ENCODE data around the gene IQUB.
"Not testable (repeated sequence)": the region's sequence is repeated elsewhere in the genome, so short reads cannot be mapped to it uniquely, and the experiment has no call there.

IQUB gene

DNA sequence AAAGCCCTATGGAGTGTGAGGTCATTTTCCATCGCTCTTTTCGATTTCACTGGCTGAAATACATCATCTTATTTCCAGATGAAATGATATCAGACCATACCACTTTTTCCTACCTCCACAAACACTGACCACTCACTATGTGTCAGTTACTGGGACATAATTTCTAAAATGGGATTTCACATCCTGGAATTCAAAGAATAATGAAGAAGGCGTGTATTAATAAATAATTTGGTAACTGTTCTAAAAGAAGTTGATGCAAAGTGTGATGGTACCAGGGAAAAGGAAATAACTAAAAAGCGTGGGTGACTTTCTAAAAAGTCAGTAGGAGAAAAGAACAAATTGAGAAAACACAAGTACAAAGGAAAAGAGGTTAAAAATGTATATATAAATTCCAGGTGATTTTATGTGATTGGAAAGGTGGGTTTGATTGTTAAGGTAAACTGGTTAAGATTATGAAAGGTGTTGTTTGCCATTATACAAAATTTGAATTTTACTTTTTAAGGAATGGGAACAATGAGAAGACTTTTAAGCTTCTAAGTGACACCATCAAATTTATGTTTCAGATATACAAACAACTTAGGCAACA, 24.0 kb upstream of the IQUB start:
- DNase-seq (ENCODE audit: insufficient read length, low spot score), result no peak
- no peak for FAIRE-seq
- TF ChIP-seq CTCF (IDR thresholded peaks at IDR 0.05; ENCODE audit: insufficient read depth, missing control alignments), result no peak

DNA sequence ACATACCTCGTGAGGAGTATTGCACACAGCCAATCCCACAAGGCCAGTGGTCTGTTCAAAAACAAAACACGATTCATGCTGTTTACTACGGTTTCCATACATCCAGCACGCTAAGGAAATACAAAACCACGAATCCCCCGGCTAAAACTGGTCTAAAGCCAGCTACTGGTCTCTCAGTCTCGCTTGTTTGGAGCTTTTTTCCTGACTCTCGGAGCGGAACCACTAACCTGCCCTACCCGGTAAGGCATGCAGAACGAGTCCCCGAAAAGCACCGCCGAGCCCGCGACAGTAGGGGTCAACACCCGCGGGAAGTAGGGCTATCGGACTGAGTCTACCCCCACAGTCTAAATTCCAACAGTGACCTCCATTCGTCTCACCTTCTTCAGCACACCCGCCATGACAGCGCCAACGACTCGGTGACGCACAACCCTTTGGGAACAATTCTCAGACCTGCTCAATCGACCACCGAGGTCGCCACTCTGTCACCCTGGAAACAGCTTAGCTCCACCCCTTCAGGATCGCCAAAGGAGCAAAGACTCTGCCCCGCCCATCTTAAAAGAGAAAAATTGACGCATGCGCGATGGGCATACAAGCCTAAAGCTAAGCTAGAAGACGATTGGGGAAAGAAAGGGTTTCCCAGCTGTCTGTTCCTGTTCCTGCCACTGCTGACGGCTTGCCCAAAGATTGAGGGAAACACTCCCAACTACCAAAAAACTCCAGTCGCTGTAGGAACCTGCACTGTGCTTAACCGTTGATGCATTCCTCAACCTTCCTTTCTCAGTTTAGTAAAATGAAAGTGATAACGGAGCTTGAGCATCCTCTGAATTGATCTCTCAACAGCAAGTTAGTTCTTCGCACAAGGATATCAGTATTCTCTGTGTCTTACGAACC, 23.2 kb upstream of the IQUB start, which contains the start of gene NDUFA5:
TSS of gene NDUFA5 (minus strand) at position 421 of the 891 bp plus-strand sequence. CDS start at position 398, 23 bp downstream.
- FAIRE-seq (peak; percentile 86), DNase-seq (ENCODE audit: insufficient read length, low spot score) (peak; percentile 34)

DNA sequence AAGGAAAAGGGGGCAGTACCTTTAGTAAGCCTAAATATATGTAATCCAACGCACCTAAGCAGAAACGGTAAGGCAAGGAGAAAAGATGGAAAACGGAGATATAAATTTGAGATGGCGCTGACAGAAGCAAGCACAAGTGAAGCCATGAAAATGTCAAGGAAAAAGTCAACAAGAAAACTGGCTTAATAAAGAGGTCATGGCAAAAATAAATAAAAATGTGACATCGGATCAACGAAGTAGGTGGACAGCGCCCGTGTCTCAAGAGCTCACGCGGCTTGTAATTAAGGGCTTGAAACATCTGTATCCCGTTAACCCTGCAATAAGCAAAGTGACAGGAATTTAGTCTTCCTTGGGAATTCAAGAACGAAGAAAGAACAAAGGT, 22.6 kb upstream of the IQUB start:
- DNase-seq (ENCODE audit: insufficient read length, low spot score), result no peak
- FAIRE-seq, result no peak
- no peak for TF ChIP-seq CTCF (IDR thresholded peaks at IDR 0.05; ENCODE audit: insufficient read depth, missing control alignments)

More for the DNA sequence above, 23.2 kb upstream of the IQUB start, which contains the start of gene NDUFA5:
- no peak for TF ChIP-seq CTCF (IDR thresholded peaks at IDR 0.05; ENCODE audit: insufficient read depth, missing control alignments)

GRCh38 chr7:123555484-123555883, 21.1 kb upstream of the IQUB start:
- no peak for TF ChIP-seq CTCF (IDR thresholded peaks at IDR 0.05; ENCODE audit: insufficient read depth, missing control alignments)
- no peak for FAIRE-seq
- no peak for DNase-seq (ENCODE audit: insufficient read length, low spot score)

DNA sequence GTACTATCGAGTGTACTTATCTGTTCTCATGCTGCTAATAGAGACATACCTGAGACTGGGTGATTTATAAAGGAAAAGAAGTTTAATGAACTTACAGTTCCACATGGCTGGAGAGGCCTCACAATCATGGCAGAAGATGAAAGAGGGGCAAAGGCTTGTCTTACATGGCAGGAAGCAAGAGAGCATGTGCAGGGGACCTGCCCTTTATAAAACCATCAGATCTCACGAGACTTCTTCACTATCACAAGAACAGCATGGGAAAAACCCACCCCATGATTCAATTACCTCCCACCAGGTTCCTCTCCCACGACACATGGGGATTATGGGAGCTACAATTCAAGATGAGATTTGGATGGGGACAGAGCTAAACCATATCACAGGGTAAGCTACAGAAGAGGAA, 18.8 kb upstream of the IQUB start:
- DNase-seq (ENCODE audit: insufficient read length, low spot score) (no peak), FAIRE-seq (no peak)
- no peak for TF ChIP-seq CTCF (IDR thresholded peaks at IDR 0.05; ENCODE audit: insufficient read depth, missing control alignments)

DNA sequence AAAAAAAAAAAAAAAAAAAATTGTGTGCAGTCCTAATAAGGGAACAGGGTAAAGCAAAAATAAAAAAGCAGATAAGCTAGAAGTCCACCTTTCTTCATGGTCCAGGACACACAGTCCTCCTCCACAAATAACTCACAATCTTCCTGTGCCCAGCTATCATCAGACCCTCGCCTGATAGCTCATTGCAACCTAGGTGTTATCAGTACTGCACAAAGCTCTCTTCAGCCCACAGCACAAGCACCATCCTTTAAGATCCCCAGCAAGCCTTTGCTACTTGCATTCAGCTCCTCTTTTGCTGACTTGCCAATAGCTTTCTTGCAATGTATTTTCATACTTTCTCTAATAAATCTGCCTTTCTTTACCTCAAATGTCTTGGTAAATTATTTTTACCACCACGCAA, 18.2 kb upstream of the IQUB start:
- FAIRE-seq, result no peak
- DNase-seq (ENCODE audit: insufficient read length, low spot score), result no peak
- no peak for TF ChIP-seq CTCF (IDR thresholded peaks at IDR 0.05; ENCODE audit: insufficient read depth, missing control alignments)

DNA sequence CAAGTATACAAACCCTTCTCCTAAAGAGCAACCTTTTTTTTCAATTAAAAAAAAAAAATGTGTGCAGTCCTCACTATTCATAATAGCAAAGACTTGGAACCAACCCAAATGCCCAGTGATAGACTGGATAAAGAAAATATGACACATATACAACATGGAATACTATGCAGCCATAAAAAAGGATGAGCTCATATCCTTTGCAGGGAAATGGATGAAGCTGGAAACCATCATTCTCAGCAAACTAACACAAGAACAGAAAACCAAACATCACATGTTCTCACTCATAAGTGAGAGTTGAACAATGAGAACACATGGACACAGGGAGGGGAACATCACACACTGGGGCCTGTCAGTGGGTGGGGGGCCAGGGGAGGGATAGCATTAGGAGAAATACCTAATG, 17.7 kb upstream of the IQUB start:
- FAIRE-seq; DNase-seq (ENCODE audit: insufficient read length, low spot score): not testable (repeated sequence)
